Natural killer cell (primary cell): Measurements from ENCODE around the gene GPR84. TPM values are rescaled to one million over a fixed set of nuclear protein-coding genes. Genes with fewer than 3 reads are reported as not detected.
"Not testable (repeated sequence)": the region's sequence is repeated elsewhere in the genome, so short reads cannot be mapped to it uniquely, and the experiment has no call there.

ENCODE experiments used
- ATAC-seq, 3 donors: fragments of 150-1000 bp in 2 of 3; fragments of 200-7000 bp in 1 of 3; cut with Tn5 transposase; 1 replicate in 1 of 3; 2 replicates in 2 of 3; pipeline ENCODE4 v1.10.0; 2021; ENCODE audit warnings: mild to moderate bottlenecking in 2 of 3, moderate library complexity in 2 of 3
- DNase-seq, 2 donors: peaks; one replicate each; pipeline versions ENCODE4 v3.0.0 to v3.0.0-alpha.2; 2013 to 2021; ENCODE audit warnings: mixed read lengths in 1 of 2
- H3K27ac ChIP-seq: one replicate; pipeline ENCODE4 v1.5.1; 2013; ENCODE audit warnings: mild to moderate bottlenecking, low read length
- H3K27me3 ChIP-seq: one replicate; pipeline ENCODE4 v1.6.1; 2013; ENCODE audit warnings: low read length; ENCODE audit not compliant: control insufficient read depth, insufficient read depth
- H3K36me3 ChIP-seq: one replicate; pipeline ENCODE4 v1.6.1; 2013; ENCODE audit warnings: low read length; ENCODE audit not compliant: control insufficient read depth, insufficient read depth
- H3K4me1 ChIP-seq: one replicate; pipeline ENCODE4 v1.6.1; 2013; ENCODE audit warnings: low read length; ENCODE audit not compliant: control insufficient read depth, insufficient read depth
- H3K4me3 ChIP-seq: one replicate; pipeline ENCODE4 v1.5.1; 2013; ENCODE audit warnings: low read length
- H3K9me3 ChIP-seq: one replicate; pipeline ENCODE4 v1.6.1; 2013; ENCODE audit warnings: low read length; ENCODE audit not compliant: control insufficient read depth, insufficient read depth
- H3K27ac Mint-ChIP-seq, 2 donors: one replicate each; pipeline ENCODE4 v1.8.0; 2022; ENCODE audit warnings: mild to moderate bottlenecking in 2 of 2, mixed read lengths in 2 of 2, moderate library complexity in 1 of 2
- H3K27me3 Mint-ChIP-seq, 2 donors: one replicate each; pipeline ENCODE4 v1.8.0; 2022; ENCODE audit warnings: low read depth in 2 of 2, mixed read lengths in 2 of 2
- H3K36me3 Mint-ChIP-seq: one replicate; pipeline ENCODE4 v1.8.0; 2022; ENCODE audit warnings: mixed read lengths
- H3K4me1 Mint-ChIP-seq, 2 donors: one replicate each; pipeline ENCODE4 v1.8.0; 2022; ENCODE audit warnings: mixed read lengths in 2 of 2
- H3K4me3 Mint-ChIP-seq: one replicate; pipeline ENCODE4 v1.8.0; 2022; ENCODE audit warnings: mild to moderate bottlenecking, moderate library complexity, mixed read lengths
- H3K9me3 Mint-ChIP-seq, 2 donors: one replicate each; pipeline ENCODE4 v1.8.0; 2022; ENCODE audit warnings: mixed read lengths in 2 of 2
- WGBS: methylation state at CpG from one replicate; pipeline ENCODE4 v1.1.7; 2013; ENCODE audit warnings: missing lambda C conversion rate; ENCODE audit not compliant: insufficient coverage; 5-methylcytosine and 5-hydroxymethylcytosine counted together
- intact Hi-C: fragments of 100-400 bp; cut with micrococcal nuclease; formaldehyde crosslinking; loops from one replicate; pipeline ENCODE4 v1.14.2; 2022
- total RNA-seq, 4 donors: library from RNA; stranded (reverse); fragments of 120-200 nt in 1 of 4; gene quantifications; one replicate each; pipeline versions ENCODE4 v1.2.3 to v1.2.4, GENCODE V29; 2013 to 2022
- TF ChIP-seq, protein P1 (sequence below): fragments of 200-600 bp; IDR thresholded peaks from one replicate; pipeline ENCODE4 v1.8.0; 2022; ENCODE audit warnings: antibody characterized with exemption

GPR84 gene
- total RNA-seq, 3 donors from 2014 or later (not counting 1 experiment from before 2014, with no cell fraction given) = 0.45 to 4.9 (median 0.59) TPM

DNA sequence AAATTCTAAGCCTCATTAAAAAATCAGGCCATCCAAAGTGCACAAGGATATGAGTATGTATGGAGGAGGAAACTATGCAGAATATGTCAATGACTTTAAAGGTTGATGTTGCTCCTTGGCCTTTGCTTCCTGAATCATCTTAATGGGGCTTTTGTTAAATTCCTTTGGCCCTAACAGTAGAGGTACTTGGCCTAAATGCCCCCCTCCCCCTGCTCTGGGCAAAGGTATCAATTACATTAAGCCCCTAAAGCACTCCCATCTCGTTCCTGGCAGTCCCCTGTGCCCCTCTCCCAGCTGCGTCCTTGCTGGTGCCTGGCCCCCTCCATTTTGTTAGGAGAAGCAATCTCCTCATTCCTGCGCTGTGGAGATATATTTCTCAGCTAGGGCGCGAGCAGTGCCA, 34.5 kb downstream of the GPR84 start:
- intact Hi-C loops = no loop called here
- H3K27me3 ChIP-seq = no peaks in the 10 kb centered on the region
- Mint-ChIP-seq H3K36me3 (no peaks in the 10 kb centered on the region), H3K27ac (peak overlapping the region; percentile 72 to 86), H3K4me1 (peaks cover 39 to 56% of the 10 kb centered on the region in 2 donors), H3K27me3 (no peaks in the 10 kb centered on the region), H3K9me3 (no peaks in the 10 kb centered on the region), H3K4me3 (no peak overlapping the region)
- H3K4me3 ChIP-seq = no peak overlapping the region
- no peaks in the 10 kb centered on the region for H3K36me3 ChIP-seq
- 95% methylated on average over 5 of the region's 5 CpGs for WGBS
- H3K27ac ChIP-seq = no peak overlapping the region
- TF ChIP-seq, protein P1, sequence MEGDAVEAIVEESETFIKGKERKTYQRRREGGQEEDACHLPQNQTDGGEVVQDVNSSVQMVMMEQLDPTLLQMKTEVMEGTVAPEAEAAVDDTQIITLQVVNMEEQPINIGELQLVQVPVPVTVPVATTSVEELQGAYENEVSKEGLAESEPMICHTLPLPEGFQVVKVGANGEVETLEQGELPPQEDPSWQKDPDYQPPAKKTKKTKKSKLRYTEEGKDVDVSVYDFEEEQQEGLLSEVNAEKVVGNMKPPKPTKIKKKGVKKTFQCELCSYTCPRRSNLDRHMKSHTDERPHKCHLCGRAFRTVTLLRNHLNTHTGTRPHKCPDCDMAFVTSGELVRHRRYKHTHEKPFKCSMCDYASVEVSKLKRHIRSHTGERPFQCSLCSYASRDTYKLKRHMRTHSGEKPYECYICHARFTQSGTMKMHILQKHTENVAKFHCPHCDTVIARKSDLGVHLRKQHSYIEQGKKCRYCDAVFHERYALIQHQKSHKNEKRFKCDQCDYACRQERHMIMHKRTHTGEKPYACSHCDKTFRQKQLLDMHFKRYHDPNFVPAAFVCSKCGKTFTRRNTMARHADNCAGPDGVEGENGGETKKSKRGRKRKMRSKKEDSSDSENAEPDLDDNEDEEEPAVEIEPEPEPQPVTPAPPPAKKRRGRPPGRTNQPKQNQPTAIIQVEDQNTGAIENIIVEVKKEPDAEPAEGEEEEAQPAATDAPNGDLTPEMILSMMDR = no peak
- peaks cover 28% of the 10 kb centered on the region for H3K4me1 ChIP-seq
- DNase-seq (no peak), ATAC-seq (no peak)
- H3K9me3 ChIP-seq = no peaks in the 10 kb centered on the region

DNA sequence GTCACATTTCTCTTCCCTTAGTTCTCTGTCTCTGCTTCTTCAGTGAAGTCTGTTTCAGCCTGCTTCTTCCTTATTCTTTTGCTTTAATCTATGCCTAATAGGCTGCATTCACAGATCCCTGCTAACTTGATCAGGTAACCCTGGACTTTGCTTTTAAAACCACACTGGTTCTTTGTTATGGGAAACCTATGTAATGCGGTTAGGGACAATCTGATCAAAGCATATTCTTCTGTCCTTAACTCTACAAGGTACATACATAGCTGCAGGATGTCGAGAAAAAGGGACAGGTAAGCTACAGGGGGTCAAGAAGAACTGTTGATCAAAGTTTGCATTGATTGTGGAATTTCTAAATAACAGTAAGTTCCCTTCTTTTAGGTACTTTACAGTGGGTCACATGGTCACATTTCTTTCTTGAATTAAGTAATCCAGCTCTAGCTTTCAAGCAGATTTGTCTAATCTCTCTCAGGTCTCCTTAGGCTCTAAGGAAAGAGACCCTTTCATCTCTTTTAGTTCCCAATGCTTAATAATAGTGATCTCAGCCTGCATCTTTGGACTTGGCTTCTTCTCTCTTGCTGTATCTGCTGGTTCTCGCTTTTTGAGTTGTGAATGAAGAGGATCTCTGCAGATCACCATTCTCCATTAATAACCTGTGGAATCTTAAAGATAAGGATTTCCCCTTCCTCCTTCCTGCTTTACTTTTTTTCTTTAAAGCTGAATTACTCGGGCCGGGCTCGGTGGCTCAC, 35.5 kb downstream of the GPR84 start:
- H3K27me3 Mint-ChIP-seq = no peaks in the 10 kb centered on the region
- H3K4me3 Mint-ChIP-seq = no peak overlapping the region
- no peaks in the 10 kb centered on the region for H3K9me3 ChIP-seq
- peaks cover 33% of the 10 kb centered on the region for H3K4me1 ChIP-seq
- intact Hi-C loops = no loop called here
- H3K36me3 Mint-ChIP-seq = no peaks in the 10 kb centered on the region
- no peak overlapping the region for H3K4me3 ChIP-seq
- peaks cover 40 to 63% of the 10 kb centered on the region in 2 donors for H3K4me1 Mint-ChIP-seq
- TF ChIP-seq, protein P1 = no peak
- H3K27ac Mint-ChIP-seq = peak overlapping the region; percentile 72 to 86
- H3K36me3 ChIP-seq = no peaks in the 10 kb centered on the region
- WGBS = 94% methylated on average over 4 of the region's 6 CpGs
- H3K9me3 Mint-ChIP-seq = no peaks in the 10 kb centered on the region
- ATAC-seq (no peak), DNase-seq (no peak)
- H3K27ac ChIP-seq = no peak overlapping the region
- no peaks in the 10 kb centered on the region for H3K27me3 ChIP-seq

DNA sequence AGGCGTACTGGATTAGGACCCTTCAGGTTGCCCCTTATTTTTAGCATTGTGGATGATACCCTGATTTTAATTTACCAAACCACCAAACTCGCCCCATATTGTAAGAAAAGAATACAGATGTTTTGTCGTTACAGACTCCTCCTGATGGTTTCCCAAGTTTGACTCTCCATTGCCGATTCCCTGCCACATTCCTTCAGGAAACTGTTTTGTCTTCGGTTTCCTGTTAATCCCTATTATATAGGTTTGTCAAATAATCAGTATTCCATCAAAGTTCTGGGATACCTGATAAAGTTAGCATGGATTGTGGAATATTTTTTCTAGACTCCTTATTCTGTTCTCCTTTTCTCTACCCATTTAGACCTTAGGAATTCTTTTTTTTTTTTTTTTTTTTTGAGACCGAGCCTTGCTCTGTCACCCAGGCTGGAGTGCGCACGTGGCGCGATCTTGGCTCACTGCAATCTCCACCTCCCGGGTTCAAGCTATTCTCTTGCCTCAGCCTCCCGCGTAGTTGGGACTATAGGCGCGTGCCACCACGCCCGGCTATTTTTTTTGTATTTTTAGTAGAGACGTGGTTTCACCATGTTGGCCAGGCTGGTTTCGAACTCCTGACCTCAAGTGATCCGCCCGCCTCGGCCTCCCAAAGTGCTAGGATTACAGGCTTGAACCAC, 38.7 kb downstream of the GPR84 start:
- Histone ChIP-seq H3K4me3 (peak overlapping the region; percentile 65), H3K27ac (peak overlapping the region; percentile 77), H3K4me1 (peaks cover 15% of the 10 kb centered on the region)
- not testable (repeated sequence) for H3K36me3 Mint-ChIP-seq, DNase-seq, H3K9me3 ChIP-seq, H3K36me3 ChIP-seq, H3K27me3 ChIP-seq, H3K27me3 Mint-ChIP-seq, ATAC-seq, H3K9me3 Mint-ChIP-seq
- 70% methylated on average over 17 of the region's 22 CpGs for WGBS
- peaks cover 28 to 50% of the 10 kb centered on the region in 2 donors for H3K4me1 Mint-ChIP-seq
- intact Hi-C loops = loop anchor here (2.0 kb wide), 1 partner anchor 45 kb away; the partner anchor contains the start of genes CBX5 and HNRNPA1
- H3K4me3 Mint-ChIP-seq = peak overlapping the region; percentile 100
- H3K27ac Mint-ChIP-seq = peak overlapping the region; percentile 99
